HG02840 (cell line): ENCODE results near the gene SLC16A6.
"Not testable (repeated sequence)": the region's sequence is repeated elsewhere in the genome, so short reads cannot be mapped to it uniquely, and the experiment has no call there.

ENCODE experiments used
- ATAC-seq: cut with Tn5 transposase; IDR thresholded peaks from one replicate; pipeline ENCODE4 v1.9.1; 2021; ENCODE audit warnings: mild to moderate bottlenecking, moderate library complexity, moderate number of reproducible peaks; ENCODE audit not compliant: unreplicated experiment, low FRiP score

SLC16A6 gene

GRCh38 chr17:68314916-68315535 lies 24.1 kb upstream of the SLC16A6 start:
- ATAC-seq = no peak

GRCh38 chr17:68310152-68310551 lies 19.2 kb upstream of the SLC16A6 start:
- no peak for ATAC-seq

- ATAC-seq = not testable (repeated sequence)
Observed at GRCh38 chr17:68309066-68309670, 18.2 kb upstream of the SLC16A6 start.

GRCh38 chr17:68308486-68308885 lies 17.6 kb upstream of the SLC16A6 start:
- ATAC-seq = not testable (repeated sequence)

GRCh38 chr17:68307443-68307842 lies 16.5 kb upstream of the SLC16A6 start:
- ATAC-seq = no peak

GRCh38 chr17:68306819-68307218 lies 15.9 kb upstream of the SLC16A6 start:
- no peak for ATAC-seq

- no peak for ATAC-seq
Observed at GRCh38 chr17:68305142-68305541, 14.2 kb upstream of the SLC16A6 start.

- ATAC-seq = no peak
Observed at GRCh38 chr17:68304706-68305105, 13.8 kb upstream of the SLC16A6 start.

- no peak for ATAC-seq
Observed at GRCh38 chr17:68302666-68303065, 11.7 kb upstream of the SLC16A6 start.

GRCh38 chr17:68302066-68302564 lies 11.2 kb upstream of the SLC16A6 start:
- ATAC-seq = no peak

- no peak for ATAC-seq
Observed at GRCh38 chr17:68301438-68301959, 10.6 kb upstream of the SLC16A6 start.

- ATAC-seq = no peak
Observed at GRCh38 chr17:68299817-68300216, 8.9 kb upstream of the SLC16A6 start.

- no peak for ATAC-seq
Observed at GRCh38 chr17:68298601-68299000, 7.7 kb upstream of the SLC16A6 start.

GRCh38 chr17:68297195-68297594 lies 6.3 kb upstream of the SLC16A6 start:
- no peak for ATAC-seq

GRCh38 chr17:68296217-68297191 lies 5.6 kb upstream of the SLC16A6 start:
- no peak for ATAC-seq

GRCh38 chr17:68295086-68295485 lies 4.2 kb upstream of the SLC16A6 start:
- no peak for ATAC-seq

- no peak for ATAC-seq
Observed at GRCh38 chr17:68294617-68295016, 3.7 kb upstream of the SLC16A6 start.

GRCh38 chr17:68294196-68294555 lies 3.2 kb upstream of the SLC16A6 start:
- ATAC-seq = no peak

GRCh38 chr17:68293490-68294195 lies 2.7 kb upstream of the SLC16A6 start:
- no peak for ATAC-seq

- ATAC-seq = no peak
Observed at GRCh38 chr17:68292689-68293040, 1.7 kb upstream of the SLC16A6 start.
